ENCODE measurements around the gene DHRSX.

DHRSX gene

GRCh38 chrX:2542826-2543521 is 42.2 kb upstream of the DHRSX start:
- no peak for TF ChIP-seq CTCF (IDR thresholded peaks at IDR 0.05; ENCODE audit: control extremely low read depth, extremely low read depth, low read depth, missing control alignments)
- DNase-seq (ENCODE audit: extremely low spot score), result no peak
- CTCF ChIA-PET, result no interaction called here
- POLR2A ChIA-PET, result no interaction called here

GRCh38 chrX:2541603-2542002 is 40.8 kb upstream of the DHRSX start:
- DNase-seq (ENCODE audit: extremely low spot score), result no peak
- no peak for TF ChIP-seq CTCF (IDR thresholded peaks at IDR 0.05; ENCODE audit: control extremely low read depth, extremely low read depth, low read depth, missing control alignments)
- ChIA-PET CTCF (no interaction called here), POLR2A (no interaction called here)

- POLR2A ChIA-PET, result no interaction called here
- DNase-seq (ENCODE audit: extremely low spot score), result no peak
- CTCF ChIA-PET, result no interaction called here
- no peak for TF ChIP-seq CTCF (IDR thresholded peaks at IDR 0.05; ENCODE audit: control extremely low read depth, extremely low read depth, low read depth, missing control alignments)
These were observed 39.7 kb upstream of the DHRSX start for GRCh38 chrX:2540426-2540947.

GRCh38 chrX:2539586-2539985 is 38.8 kb upstream of the DHRSX start:
- DNase-seq (ENCODE audit: extremely low spot score), result no peak
- CTCF ChIA-PET, result no interaction called here
- POLR2A ChIA-PET, result no interaction called here
- no peak for TF ChIP-seq CTCF (IDR thresholded peaks at IDR 0.05; ENCODE audit: control extremely low read depth, extremely low read depth, low read depth, missing control alignments)

- no peak for DNase-seq (ENCODE audit: extremely low spot score)
- no peak for TF ChIP-seq CTCF (IDR thresholded peaks at IDR 0.05; ENCODE audit: control extremely low read depth, extremely low read depth, low read depth, missing control alignments)
- ChIA-PET POLR2A (no interaction called here), CTCF (no interaction called here)
These were observed 37.4 kb upstream of the DHRSX start for GRCh38 chrX:2538031-2538757.

- CTCF ChIA-PET, result no interaction called here
- POLR2A ChIA-PET, result no interaction called here
- no peak for TF ChIP-seq CTCF (IDR thresholded peaks at IDR 0.05; ENCODE audit: control extremely low read depth, extremely low read depth, low read depth, missing control alignments)
- no peak for DNase-seq (ENCODE audit: extremely low spot score)
These were observed 36.2 kb upstream of the DHRSX start for GRCh38 chrX:2536974-2537373.

Data from GM10248 (cell line).